ENCODE data around the gene TBC1D3C. TPM values are rescaled to one million over a fixed set of nuclear protein-coding genes. Genes with fewer than 3 reads are reported as not detected.
"Not testable (repeated sequence)": the region's sequence is repeated elsewhere in the genome, so short reads cannot be mapped to it uniquely, and the experiment has no call there.

Gene TBC1D3C
- 1 to 10 TPM in 1 of 9 donors, not detected in 8; 1.4 TPM for total RNA-seq
- under 1 TPM; 0.07 to 0.88 (median 0.24) TPM for polyA plus RNA-seq
- long read RNA-seq, donor 1, result 0 reads
- long read RNA-seq, donor 2, result 0 reads
- long read RNA-seq, donor 3, result 0 reads
- long read RNA-seq, donor 4, result 0 reads
- long read RNA-seq, donor 5, result 0 reads
- long read RNA-seq, donor 6, result 0 reads
- long read RNA-seq, donor 7, result 0 reads
- long read RNA-seq, donor 8, result 0 reads
- long read RNA-seq, donor 9, result 0 reads
- long read RNA-seq, donor 10, partial matches to known transcripts, result 5 of 5 reads
- long read RNA-seq, donor 10, other reads (novel, unspliced or antisense), result 0 of 5 reads

- DNase-seq; H3K4me3 ChIP-seq; intact Hi-C loops (cut with DNase I); H3K27ac ChIP-seq; H3K27me3 ChIP-seq; H3K36me3 ChIP-seq (replicated peaks in 1 of 2); H3K4me1 ChIP-seq (replicated peaks in 1 of 2); H3K9me3 ChIP-seq (replicated peaks in 1 of 3): not testable (repeated sequence)
- no CpG with 5 or more reads among the region's 10 CpGs for WGBS, 4 donors
These were observed at the start of gene TBC1D3C for GRCh38 chr17:38068534-38068933. Gene TBC1D3C (minus strand): TSS chr17:38068634. CDS start chr17:38067066, 1,568 bp downstream.

DNA sequence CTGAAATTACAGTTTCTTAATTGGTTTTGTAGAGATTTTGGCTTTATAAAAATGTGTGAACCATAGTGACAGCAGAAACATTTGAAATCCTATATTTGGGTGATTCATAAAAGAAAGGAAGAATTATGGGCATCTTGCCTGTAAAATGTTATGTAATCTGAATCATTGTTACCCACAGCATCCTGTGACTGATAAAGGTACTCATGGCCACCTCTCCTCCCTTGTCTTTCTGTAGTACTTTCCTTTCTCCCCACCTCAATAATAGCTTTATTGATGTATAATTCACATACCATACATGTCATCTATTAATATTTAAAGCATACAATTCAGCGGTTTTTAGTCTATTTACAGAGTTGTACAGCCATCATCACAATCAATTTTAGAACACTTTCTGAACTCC, 30.8 kb upstream of the TBC1D3C start:
- H3K4me3 ChIP-seq; H3K9me3 ChIP-seq (replicated peaks in 1 of 3); intact Hi-C loops (cut with DNase I); H3K27ac ChIP-seq; DNase-seq; H3K36me3 ChIP-seq (replicated peaks in 1 of 2); H3K4me1 ChIP-seq (replicated peaks in 1 of 2); H3K27me3 ChIP-seq: not testable (repeated sequence)
- WGBS, 4 donors, result no CpG with 5 or more reads among the region's 1 CpG

DNA sequence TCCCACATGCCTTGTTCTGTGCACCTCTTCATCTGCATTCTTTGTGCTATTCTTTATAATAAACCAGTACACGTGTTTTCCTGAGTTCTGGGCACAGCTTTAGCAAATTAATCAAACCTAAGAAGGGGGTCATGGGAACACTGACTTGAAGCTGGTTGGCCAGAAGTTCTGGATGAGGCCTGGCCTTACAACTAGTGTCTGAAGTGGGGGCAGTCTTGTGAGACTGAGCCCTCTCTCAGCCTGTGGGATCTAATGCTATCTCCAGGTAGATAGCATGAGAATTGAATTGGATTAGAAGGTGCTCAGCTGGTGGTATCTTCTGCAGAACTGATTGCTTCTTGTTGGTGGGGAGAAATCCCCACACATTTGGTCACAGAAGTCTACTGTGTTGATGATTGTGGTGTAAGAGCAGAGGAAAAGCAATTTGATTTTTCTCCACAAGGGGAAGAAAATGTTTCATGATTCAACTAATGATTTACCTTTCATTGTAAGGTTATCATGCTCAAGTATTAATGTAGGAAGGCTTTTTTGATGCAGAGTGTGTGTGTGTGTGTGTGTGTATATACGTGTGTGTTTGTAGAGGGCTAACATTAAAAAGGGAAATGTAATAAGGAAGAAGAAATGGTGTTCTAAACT, 25.7 kb upstream of the TBC1D3C start:
- H3K4me1 ChIP-seq (replicated peaks in 1 of 2); H3K4me3 ChIP-seq; DNase-seq; H3K9me3 ChIP-seq (replicated peaks in 1 of 3); H3K36me3 ChIP-seq (replicated peaks in 1 of 2); H3K27ac ChIP-seq; H3K27me3 ChIP-seq; intact Hi-C loops (cut with DNase I): not testable (repeated sequence)
- WGBS, 4 donors, result no CpG with 5 or more reads among the region's 2 CpGs

DNA sequence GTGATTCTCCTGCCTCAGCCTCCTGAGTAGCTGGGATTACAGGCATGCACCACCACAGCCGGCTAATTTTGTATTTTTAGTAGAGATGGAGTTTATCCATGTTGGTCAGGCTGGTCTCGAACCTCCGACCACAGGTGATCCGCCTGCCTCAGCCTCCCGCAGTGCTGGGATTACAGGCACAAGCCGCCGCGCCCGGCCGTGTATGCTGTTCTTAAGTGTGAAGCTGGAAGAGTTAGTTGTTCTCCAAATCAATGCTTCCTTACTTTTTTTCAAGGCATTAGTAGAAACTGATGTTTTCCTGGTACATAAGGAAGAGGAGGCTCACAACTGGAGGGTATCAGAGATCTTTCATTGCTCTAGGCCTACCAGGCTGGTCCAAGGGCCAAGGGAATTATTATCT, 19.7 kb upstream of the TBC1D3C start:
- H3K4me3 ChIP-seq; H3K9me3 ChIP-seq (replicated peaks in 1 of 3); H3K4me1 ChIP-seq (replicated peaks in 1 of 2); H3K36me3 ChIP-seq (replicated peaks in 1 of 2); H3K27me3 ChIP-seq; intact Hi-C loops (cut with DNase I); H3K27ac ChIP-seq: not testable (repeated sequence)
- DNase-seq, result peak in 6 of 7 donors; percentile 3 to 43 (median 10)
- 93 to 100% methylated on average over 5 of the region's 10 CpGs; no CpG with 5 or more reads in 2 of the 4 donors for WGBS, 4 donors

GRCh38 chr17:38087344-38087743, 18.9 kb upstream of the TBC1D3C start:
- H3K4me1 ChIP-seq (replicated peaks in 1 of 2); H3K9me3 ChIP-seq (replicated peaks in 1 of 3); H3K4me3 ChIP-seq; H3K27ac ChIP-seq; intact Hi-C loops (cut with DNase I); H3K27me3 ChIP-seq; H3K36me3 ChIP-seq (replicated peaks in 1 of 2); DNase-seq: not testable (repeated sequence)
- WGBS, 4 donors, result no CpG with 5 or more reads among the region's 1 CpG

Small RNA genes within 50 kb of the gene (small RNA-seq; reads per million reads assigned to genes)
- gene RF00019, result 0 reads per million in 2 donors

Other genes with a start within 250 kb of the TBC1D3C start
- not detected for gene TBC1D3K, start 144.2 kb downstream of the TBC1D3C start, total RNA-seq
- under 1 TPM in 1 of 3 donors, not detected in 2; 0.24 TPM for gene TBC1D3K, start 144.2 kb downstream of the TBC1D3C start, polyA plus RNA-seq
- gene TBC1D3L, start 79.6 kb downstream of the TBC1D3C start, total RNA-seq, result 10 to 100 TPM in 4 of 9 donors, 1 to 10 TPM in 4, not detected in 1; 4.8 to 27.9 (median 10.9) TPM
- gene TBC1D3L, start 79.6 kb downstream of the TBC1D3C start, polyA plus RNA-seq, result 100 to 1,000 TPM in 2 of 3 donors, 1 to 10 TPM in 1; 1.7 to 105 (median 101) TPM
- gene TBC1D3D, start 64.7 kb downstream of the TBC1D3C start, total RNA-seq, result under 1 TPM in 4 of 9 donors, not detected in 5; 0.06 to 0.72 (median 0.57) TPM
- gene TBC1D3D, start 64.7 kb downstream of the TBC1D3C start, polyA plus RNA-seq, result 10 to 100 TPM in 1 of 3 donors, under 1 TPM in 1, not detected in 1; 0.72 to 16.3 TPM
- gene TBC1D3E, start 59.3 kb upstream of the TBC1D3C start, total RNA-seq, result 1 to 10 TPM in 1 of 9 donors, under 1 TPM in 1, not detected in 7; 0.15 to 1.7 TPM
- under 1 TPM in 1 of 3 donors, not detected in 2; 0.16 TPM for gene TBC1D3E, start 59.3 kb upstream of the TBC1D3C start, polyA plus RNA-seq
- not detected for gene TBC1D3, start 123.9 kb upstream of the TBC1D3C start, total RNA-seq
- 1 to 10 TPM in 1 of 3 donors, under 1 TPM in 1, not detected in 1; 0.07 to 1.4 TPM for gene TBC1D3, start 123.9 kb upstream of the TBC1D3C start, polyA plus RNA-seq
- 10 to 100 TPM; 25.4 to 62.8 (median 40.4) TPM for gene MRPL45, start 228.5 kb upstream of the TBC1D3C start, total RNA-seq
- 10 to 100 TPM; 12.7 to 48.5 (median 14.3) TPM for gene MRPL45, start 228.5 kb upstream of the TBC1D3C start, polyA plus RNA-seq